ENCODE results near the gene GINS1.

GINS1 gene

GRCh38 chr20:25480156-25480555, 72.7 kb downstream of the GINS1 start:
- no peak for DNase-seq
- H3K27ac ChIP-seq (ENCODE audit: low read length): no peak overlapping the region
- H3K4me2 ChIP-seq (ENCODE audit: low read depth, low read length): no peak overlapping the region

GRCh38 chr20:25480797-25481196, 73.3 kb downstream of the GINS1 start:
- no peaks in the 10 kb centered on the region for H3K4me1 ChIP-seq (ENCODE audit: low read length)
- H4K20me1 ChIP-seq (ENCODE audit: insufficient read depth, low read length): no peaks in the 10 kb centered on the region
- no peak overlapping the region for H3K9ac ChIP-seq (ENCODE audit: low read length)
- TF ChIP-seq EZH2 (optimal IDR thresholded peaks at IDR 0.05; ENCODE audit: low read depth, low read length) (no peak), CTCF (IDR thresholded peaks at IDR 0.05; ENCODE audit: low read length) (no peak), EZH2phosphoT487 (IDR thresholded peaks at IDR 0.05; ENCODE audit: low read length) (no peak)
- no peaks in the 10 kb centered on the region for H3K9me2 ChIP-seq (replicated peaks; ENCODE audit: insufficient read depth, low read length)
- H3F3A ChIP-seq (ENCODE audit: insufficient read depth, low read length): no peaks in the 10 kb centered on the region
- no peak overlapping the region for H3K27ac ChIP-seq (ENCODE audit: low read length)
- H2AFZ ChIP-seq (ENCODE audit: low read length): no peak overlapping the region
- H3K79me2 ChIP-seq (ENCODE audit: low read length): no peaks in the 10 kb centered on the region
- H3K4me3 ChIP-seq (ENCODE audit: low read length): no peak overlapping the region
- H3K27me3 ChIP-seq (replicated peaks; ENCODE audit: insufficient read depth, low read length): no peaks in the 10 kb centered on the region
- no peaks in the 10 kb centered on the region for H3K9me3 ChIP-seq (replicated peaks; ENCODE audit: insufficient read depth, low read length)
- H3K4me2 ChIP-seq (ENCODE audit: low read depth, low read length): no peak overlapping the region
- DNase-seq: no peak
- no peaks in the 10 kb centered on the region for H3K36me3 ChIP-seq (replicated peaks; ENCODE audit: insufficient read depth, low read length)

More at GRCh38 chr20:25480156-25480555, 72.7 kb downstream of the GINS1 start:
- no peaks in the 10 kb centered on the region for H3K9me2 ChIP-seq (replicated peaks; ENCODE audit: insufficient read depth, low read length)
- H3K4me1 ChIP-seq (ENCODE audit: low read length): no peaks in the 10 kb centered on the region
- no peaks in the 10 kb centered on the region for H3K36me3 ChIP-seq (replicated peaks; ENCODE audit: insufficient read depth, low read length)
- no peak overlapping the region for H2AFZ ChIP-seq (ENCODE audit: low read length)
- H3K9me3 ChIP-seq (replicated peaks; ENCODE audit: insufficient read depth, low read length): no peaks in the 10 kb centered on the region
- no peaks in the 10 kb centered on the region for H3F3A ChIP-seq (ENCODE audit: insufficient read depth, low read length)
- TF ChIP-seq CTCF (IDR thresholded peaks at IDR 0.05; ENCODE audit: low read length): no peak
- TF ChIP-seq EZH2 (optimal IDR thresholded peaks at IDR 0.05; ENCODE audit: low read depth, low read length): no peak
- no peak for TF ChIP-seq EZH2phosphoT487 (IDR thresholded peaks at IDR 0.05; ENCODE audit: low read length)
- no peak overlapping the region for H3K9ac ChIP-seq (ENCODE audit: low read length)
- H4K20me1 ChIP-seq (ENCODE audit: insufficient read depth, low read length): no peaks in the 10 kb centered on the region
- no peaks in the 10 kb centered on the region for H3K79me2 ChIP-seq (ENCODE audit: low read length)
- H3K27me3 ChIP-seq (replicated peaks; ENCODE audit: insufficient read depth, low read length): no peaks in the 10 kb centered on the region
- H3K4me3 ChIP-seq (ENCODE audit: low read length): no peak overlapping the region

- no peak for DNase-seq
- Histone ChIP-seq H2AFZ (ENCODE audit: low read length) (no peak overlapping the region), H3K27me3 (replicated peaks; ENCODE audit: insufficient read depth, low read length) (no peaks in the 10 kb centered on the region), H4K20me1 (ENCODE audit: insufficient read depth, low read length) (no peaks in the 10 kb centered on the region), H3K79me2 (ENCODE audit: low read length) (no peaks in the 10 kb centered on the region), H3F3A (ENCODE audit: insufficient read depth, low read length) (no peaks in the 10 kb centered on the region), H3K9ac (ENCODE audit: low read length) (no peak overlapping the region), H3K36me3 (replicated peaks; ENCODE audit: insufficient read depth, low read length) (no peaks in the 10 kb centered on the region), H3K4me1 (ENCODE audit: low read length) (no peaks in the 10 kb centered on the region), H3K27ac (ENCODE audit: low read length) (no peak overlapping the region), H3K9me3 (replicated peaks; ENCODE audit: insufficient read depth, low read length) (no peaks in the 10 kb centered on the region), H3K4me3 (ENCODE audit: low read length) (no peak overlapping the region), H3K9me2 (replicated peaks; ENCODE audit: insufficient read depth, low read length) (no peaks in the 10 kb centered on the region), H3K4me2 (ENCODE audit: low read depth, low read length) (no peak overlapping the region)
- TF ChIP-seq EZH2 (optimal IDR thresholded peaks at IDR 0.05; ENCODE audit: low read depth, low read length) (no peak), EZH2phosphoT487 (IDR thresholded peaks at IDR 0.05; ENCODE audit: low read length) (no peak), CTCF (IDR thresholded peaks at IDR 0.05; ENCODE audit: low read length) (no peak)
Observed at GRCh38 chr20:25481235-25481917, 73.9 kb downstream of the GINS1 start.
